Activated naive CD8-positive, alpha-beta T cell (primary cell): ENCODE results near the gene FAM168A.
"Not testable (repeated sequence)": the region's sequence is repeated elsewhere in the genome, so short reads cannot be mapped to it uniquely, and the experiment has no call there.

Experiments
- H3K27ac Mint-ChIP-seq: one replicate; pipeline ENCODE4 v1.8.0; 2021; ENCODE audit warnings: mixed read lengths
- H3K27me3 Mint-ChIP-seq: one replicate; pipeline ENCODE4 v1.8.0; 2021; ENCODE audit warnings: mixed read lengths
- H3K36me3 Mint-ChIP-seq: one replicate; pipeline ENCODE4 v1.8.0; 2021; ENCODE audit warnings: mixed read lengths
- H3K4me1 Mint-ChIP-seq: one replicate; pipeline ENCODE4 v1.8.0; 2021; ENCODE audit warnings: low read depth, mixed read lengths
- H3K4me3 Mint-ChIP-seq: one replicate; pipeline ENCODE4 v1.8.0; 2021; ENCODE audit warnings: mild to moderate bottlenecking, mixed read lengths
- H3K9me3 Mint-ChIP-seq: one replicate; pipeline ENCODE4 v1.8.0; 2021; ENCODE audit warnings: low read depth, mixed read lengths

Gene FAM168A

DNA sequence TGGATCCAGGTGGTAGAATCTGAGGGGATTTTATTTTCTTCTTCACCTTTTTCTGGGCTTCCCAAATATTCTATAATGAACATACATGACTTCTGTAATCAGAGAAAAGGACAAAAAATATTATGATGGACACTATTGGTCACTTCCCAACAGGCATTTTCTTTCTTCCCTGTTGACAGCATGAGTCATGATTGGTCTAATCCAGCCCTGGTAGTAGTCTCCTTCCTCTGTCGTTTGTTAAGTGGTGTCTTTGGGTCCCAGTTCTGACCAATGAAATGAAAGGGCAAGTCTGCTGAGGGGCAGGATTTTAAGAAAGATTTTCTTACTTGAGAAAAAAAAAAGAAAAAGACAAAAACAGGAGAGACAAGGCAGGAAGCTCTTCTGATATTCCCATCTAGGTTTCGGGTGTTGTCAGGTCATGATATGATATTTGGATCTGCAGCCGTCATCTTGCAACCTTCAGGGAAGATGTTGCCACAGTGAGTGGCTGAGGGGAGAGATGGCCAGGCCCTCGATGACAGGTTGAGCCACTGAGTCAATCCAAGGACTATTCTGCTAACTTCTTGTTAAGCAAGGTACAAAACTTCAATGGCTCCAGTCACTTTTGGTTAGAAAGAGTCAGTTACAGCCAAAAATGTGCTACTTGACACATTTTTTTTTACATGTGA lies 25.1 kb upstream of the FAM168A start:
- peaks cover 7% of the 10 kb centered on the region for H3K27me3 Mint-ChIP-seq
- H3K4me1 Mint-ChIP-seq = peaks cover 2% of the 10 kb centered on the region
- no peak overlapping the region for H3K4me3 Mint-ChIP-seq
- H3K9me3 Mint-ChIP-seq = no peaks in the 10 kb centered on the region
- no peaks in the 10 kb centered on the region for H3K36me3 Mint-ChIP-seq
- H3K27ac Mint-ChIP-seq = no peak overlapping the region

DNA sequence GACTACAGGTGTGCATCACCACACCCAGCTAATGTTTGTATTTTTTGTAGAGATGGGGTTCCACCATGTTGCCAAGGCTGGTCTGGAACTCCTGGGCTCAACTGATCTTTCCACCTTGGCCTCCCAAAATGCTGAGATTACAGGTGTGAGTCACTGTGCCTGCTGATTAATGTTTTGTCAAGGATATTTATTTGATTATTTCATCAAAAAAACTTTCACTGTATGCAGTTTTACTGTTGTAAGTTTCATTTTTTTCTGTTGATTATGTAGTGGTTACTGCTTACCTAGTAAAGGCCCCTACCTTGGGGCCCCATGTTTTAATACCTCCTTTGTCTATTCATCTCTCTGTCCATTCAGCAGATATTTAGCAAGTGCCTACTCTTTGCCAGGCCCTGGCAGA lies 16.7 kb upstream of the FAM168A start:
- no peak overlapping the region for H3K27ac Mint-ChIP-seq
- H3K27me3 Mint-ChIP-seq = peaks cover 2% of the 10 kb centered on the region
- H3K4me3 Mint-ChIP-seq = no peak overlapping the region
- H3K4me1 Mint-ChIP-seq = no peaks in the 10 kb centered on the region
- no peaks in the 10 kb centered on the region for H3K36me3 Mint-ChIP-seq
- no peaks in the 10 kb centered on the region for H3K9me3 Mint-ChIP-seq

DNA sequence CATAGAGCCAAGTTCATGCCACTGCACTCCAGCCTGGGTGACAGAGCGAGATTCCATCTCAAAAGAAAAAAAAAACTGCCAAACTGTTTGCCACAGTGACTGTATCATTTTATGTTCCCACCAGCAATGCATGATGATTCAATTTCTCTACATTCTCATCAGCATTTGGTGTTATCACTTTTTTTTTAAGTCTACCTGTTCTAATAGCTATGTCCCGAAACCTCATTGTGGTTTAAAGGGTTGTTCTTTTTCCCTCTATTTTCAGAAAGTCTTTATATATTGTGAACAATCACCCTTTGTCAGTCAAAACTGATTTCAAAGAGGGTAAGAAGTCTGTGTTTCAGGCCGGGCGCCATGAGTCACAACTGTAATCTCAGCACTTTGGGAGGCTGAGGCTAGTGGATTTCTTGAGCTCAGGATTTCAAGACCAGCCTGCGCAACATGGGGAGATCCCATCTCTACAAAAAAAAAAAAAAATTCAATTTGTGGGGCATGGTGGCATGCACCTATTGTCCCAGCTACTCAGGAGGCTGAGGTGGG lies 14.8 kb upstream of the FAM168A start:
- Mint-ChIP-seq H3K27ac (no peak overlapping the region), H3K4me3 (no peak overlapping the region), H3K27me3 (peaks cover 4% of the 10 kb centered on the region), H3K4me1 (no peaks in the 10 kb centered on the region), H3K36me3 (no peaks in the 10 kb centered on the region), H3K9me3 (no peaks in the 10 kb centered on the region)

DNA sequence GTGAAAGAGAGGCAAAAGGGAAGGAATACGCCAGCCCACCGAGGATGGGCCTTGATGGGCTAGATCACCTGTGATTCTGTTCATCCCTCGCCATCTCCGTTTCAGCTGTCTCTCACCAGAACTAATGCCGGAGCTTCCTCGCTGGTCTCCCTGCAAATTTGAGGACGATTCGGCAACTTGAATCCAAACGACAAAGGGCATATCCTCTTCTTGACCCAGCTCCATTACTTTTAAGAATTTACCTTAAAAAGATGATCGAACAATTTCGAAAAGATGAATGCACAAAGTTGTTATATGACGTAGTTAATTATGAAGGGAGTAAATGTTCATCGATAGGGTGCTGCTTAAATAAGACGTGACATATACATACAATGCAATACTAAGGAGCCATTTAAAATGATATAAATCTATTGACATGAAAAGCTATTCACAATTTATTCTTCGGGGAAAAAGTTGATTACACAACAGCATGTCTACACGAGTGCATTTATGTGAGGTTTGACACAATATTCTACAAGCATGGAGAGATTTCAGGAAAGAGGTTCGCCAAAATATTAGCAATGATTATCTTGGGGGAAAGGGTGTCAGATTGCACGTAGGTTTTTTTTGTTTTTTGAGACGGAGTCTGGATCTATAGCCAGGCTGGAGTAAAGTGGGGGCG lies 937 bp upstream of the FAM168A start:
- H3K27ac Mint-ChIP-seq = peak overlapping the region; percentile 84
- H3K4me1 Mint-ChIP-seq = peaks cover 34% of the 10 kb centered on the region
- H3K4me3 Mint-ChIP-seq = peak overlapping the region; percentile 96
- H3K36me3 Mint-ChIP-seq = no peaks in the 10 kb centered on the region
- no peaks in the 10 kb centered on the region for H3K9me3 Mint-ChIP-seq
- no peaks in the 10 kb centered on the region for H3K27me3 Mint-ChIP-seq

DNA sequence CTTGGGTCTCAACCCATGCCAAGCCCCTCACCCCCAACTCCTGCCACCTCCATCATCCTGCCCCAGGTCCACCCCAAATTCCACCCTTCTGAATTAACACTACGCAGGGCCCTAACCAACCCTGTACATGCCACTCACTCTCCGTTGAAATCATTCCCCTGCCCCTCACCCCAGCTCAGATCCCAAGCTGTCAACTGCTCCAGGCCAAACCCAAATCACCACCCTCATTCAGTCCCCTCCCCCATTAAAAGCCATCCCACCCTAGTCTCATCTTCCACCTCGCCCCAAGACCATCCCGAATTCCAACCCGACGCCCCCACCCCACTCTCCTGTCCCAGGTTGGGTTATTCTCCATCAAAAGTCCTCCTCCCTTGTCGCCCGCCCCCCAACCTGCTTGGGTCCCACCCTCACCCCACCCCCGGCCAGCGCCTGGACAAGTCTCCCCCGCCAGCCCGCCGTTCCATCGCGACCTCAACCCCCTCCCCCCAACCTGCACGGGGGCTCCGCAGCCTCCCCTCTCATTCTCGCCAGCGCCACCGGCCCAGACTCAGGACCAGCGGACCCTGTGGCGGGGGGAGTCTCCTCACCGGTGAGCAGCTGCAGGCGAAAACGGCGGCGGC lies 466 bp downstream of the FAM168A start:
- H3K27ac Mint-ChIP-seq = peak overlapping the region; percentile 64
- H3K4me3 Mint-ChIP-seq = peak overlapping the region; percentile 96

DNA sequence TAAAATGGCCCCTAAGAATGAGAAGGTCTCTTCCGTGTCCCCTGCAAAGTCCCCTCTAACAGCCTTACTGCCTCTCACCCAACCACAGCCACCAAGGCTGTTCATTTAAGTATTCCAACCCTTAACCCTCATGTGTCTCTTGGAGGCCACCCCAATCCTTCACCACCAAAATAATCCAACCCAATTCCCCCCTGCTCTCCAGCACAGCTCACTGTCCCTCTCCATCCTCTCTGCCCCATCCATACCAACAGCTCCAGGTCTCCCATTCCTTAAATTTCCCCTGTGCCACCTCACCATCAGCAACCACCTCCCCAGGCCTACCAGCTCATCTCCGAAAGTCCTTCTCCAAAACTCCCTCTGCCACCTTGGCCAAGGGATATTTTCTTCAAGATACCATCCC lies 1.4 kb downstream of the FAM168A start:
- H3K36me3 Mint-ChIP-seq = peaks cover 2% of the 10 kb centered on the region
- no peaks in the 10 kb centered on the region for H3K27me3 Mint-ChIP-seq
- H3K4me1 Mint-ChIP-seq = peaks cover 43% of the 10 kb centered on the region
- H3K4me3 Mint-ChIP-seq = peak overlapping the region; percentile 96
- H3K27ac Mint-ChIP-seq = no peak overlapping the region
- H3K9me3 Mint-ChIP-seq = no peaks in the 10 kb centered on the region

More for the DNA sequence above, 466 bp downstream of the FAM168A start:
- no peaks in the 10 kb centered on the region for H3K9me3 Mint-ChIP-seq
- H3K27me3 Mint-ChIP-seq = no peaks in the 10 kb centered on the region
- H3K4me1 Mint-ChIP-seq = peaks cover 38% of the 10 kb centered on the region
- H3K36me3 Mint-ChIP-seq = no peaks in the 10 kb centered on the region

DNA sequence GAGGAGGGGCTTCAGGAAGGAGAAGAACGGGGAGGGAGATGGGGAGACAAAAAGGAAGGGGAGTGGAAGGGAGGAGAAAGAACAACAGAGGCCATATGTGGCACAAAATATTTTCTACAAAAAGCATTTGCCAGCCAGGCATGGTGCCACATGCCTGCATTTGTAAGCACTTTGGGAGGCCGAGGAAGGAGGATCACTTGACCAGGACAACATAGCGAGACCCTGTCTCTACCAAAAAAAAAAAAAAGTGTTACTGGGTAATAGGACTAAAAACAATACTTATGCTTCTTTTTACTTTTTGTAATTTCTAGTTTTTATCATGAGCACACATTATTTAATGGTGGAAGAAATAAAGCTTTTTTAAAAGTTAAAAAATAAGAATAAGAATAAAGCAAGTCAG lies 5.3 kb downstream of the FAM168A start:
- Mint-ChIP-seq H3K9me3 (no peaks in the 10 kb centered on the region), H3K36me3 (peaks cover 2% of the 10 kb centered on the region), H3K4me1 (peaks cover 40% of the 10 kb centered on the region), H3K4me3 (no peak overlapping the region), H3K27ac (no peak overlapping the region), H3K27me3 (no peaks in the 10 kb centered on the region)

DNA sequence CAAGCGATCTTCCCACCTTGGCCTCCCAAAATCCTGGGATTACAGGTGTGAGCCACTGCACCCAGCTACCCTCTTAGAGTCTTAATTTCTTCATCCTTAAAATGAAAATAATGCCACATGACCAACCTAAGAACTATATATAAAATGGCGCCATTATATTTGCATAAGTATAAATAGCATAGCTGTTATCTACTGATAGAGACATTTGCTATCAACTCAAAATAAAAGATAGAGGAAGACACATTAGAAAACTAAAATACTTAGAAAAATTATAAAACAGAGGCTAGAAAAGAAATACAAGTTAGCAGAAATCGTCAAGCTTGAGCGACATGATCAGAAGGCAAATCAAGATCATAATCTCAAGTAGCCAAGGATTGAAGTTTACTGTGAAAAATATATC lies 6.2 kb downstream of the FAM168A start:
- peaks cover 34% of the 10 kb centered on the region for H3K4me1 Mint-ChIP-seq
- no peak overlapping the region for H3K27ac Mint-ChIP-seq
- no peaks in the 10 kb centered on the region for H3K9me3 Mint-ChIP-seq
- H3K36me3 Mint-ChIP-seq = peaks cover 2% of the 10 kb centered on the region
- no peak overlapping the region for H3K4me3 Mint-ChIP-seq
- H3K27me3 Mint-ChIP-seq = no peaks in the 10 kb centered on the region

DNA sequence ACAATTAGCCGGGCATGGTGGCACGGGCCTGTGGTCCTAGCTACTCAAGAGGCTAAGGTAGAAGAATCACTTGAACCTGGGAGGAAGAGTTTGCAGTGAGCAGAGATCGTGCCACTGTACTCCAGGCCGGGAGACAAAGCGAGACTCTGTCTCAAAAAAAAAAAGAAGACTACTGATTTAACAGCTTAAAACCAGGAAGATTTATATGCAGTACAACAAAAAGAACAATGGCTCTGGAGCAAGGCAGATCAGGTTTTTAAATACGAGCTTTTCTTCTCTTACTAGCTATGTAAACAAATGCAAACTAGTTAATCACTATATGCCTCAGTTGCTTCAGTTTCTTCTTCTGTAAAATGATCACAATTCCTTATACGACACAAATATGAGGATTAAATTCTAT lies 6.9 kb downstream of the FAM168A start:
- H3K27me3 Mint-ChIP-seq = no peaks in the 10 kb centered on the region
- peaks cover 32% of the 10 kb centered on the region for H3K4me1 Mint-ChIP-seq
- H3K9me3 Mint-ChIP-seq = no peaks in the 10 kb centered on the region
- no peak overlapping the region for H3K27ac Mint-ChIP-seq
- no peak overlapping the region for H3K4me3 Mint-ChIP-seq
- peaks cover 2% of the 10 kb centered on the region for H3K36me3 Mint-ChIP-seq

DNA sequence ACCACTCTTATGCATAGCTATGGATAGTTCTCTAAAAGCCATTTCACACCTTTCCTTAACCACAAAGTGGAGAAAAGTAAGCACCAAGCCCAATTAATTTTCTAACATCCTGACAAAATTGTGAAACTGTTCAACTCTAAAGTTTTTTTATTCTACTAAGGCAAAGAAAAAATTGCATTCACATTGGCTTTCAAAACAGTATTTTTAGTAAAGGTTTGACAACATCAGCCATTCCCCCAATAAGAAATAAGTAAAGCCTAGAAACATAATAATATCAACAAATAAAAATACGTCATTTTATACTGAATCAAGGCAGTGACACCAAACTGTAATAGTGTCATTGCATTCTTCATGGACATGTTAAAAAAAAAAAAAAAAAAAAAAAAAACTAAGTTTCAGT lies 11.1 kb downstream of the FAM168A start:
- Mint-ChIP-seq H3K4me1 (peaks cover 15% of the 10 kb centered on the region), H3K27ac (no peak overlapping the region), H3K36me3 (peaks cover 7% of the 10 kb centered on the region), H3K4me3 (no peak overlapping the region), H3K9me3 (no peaks in the 10 kb centered on the region), H3K27me3 (no peaks in the 10 kb centered on the region)

DNA sequence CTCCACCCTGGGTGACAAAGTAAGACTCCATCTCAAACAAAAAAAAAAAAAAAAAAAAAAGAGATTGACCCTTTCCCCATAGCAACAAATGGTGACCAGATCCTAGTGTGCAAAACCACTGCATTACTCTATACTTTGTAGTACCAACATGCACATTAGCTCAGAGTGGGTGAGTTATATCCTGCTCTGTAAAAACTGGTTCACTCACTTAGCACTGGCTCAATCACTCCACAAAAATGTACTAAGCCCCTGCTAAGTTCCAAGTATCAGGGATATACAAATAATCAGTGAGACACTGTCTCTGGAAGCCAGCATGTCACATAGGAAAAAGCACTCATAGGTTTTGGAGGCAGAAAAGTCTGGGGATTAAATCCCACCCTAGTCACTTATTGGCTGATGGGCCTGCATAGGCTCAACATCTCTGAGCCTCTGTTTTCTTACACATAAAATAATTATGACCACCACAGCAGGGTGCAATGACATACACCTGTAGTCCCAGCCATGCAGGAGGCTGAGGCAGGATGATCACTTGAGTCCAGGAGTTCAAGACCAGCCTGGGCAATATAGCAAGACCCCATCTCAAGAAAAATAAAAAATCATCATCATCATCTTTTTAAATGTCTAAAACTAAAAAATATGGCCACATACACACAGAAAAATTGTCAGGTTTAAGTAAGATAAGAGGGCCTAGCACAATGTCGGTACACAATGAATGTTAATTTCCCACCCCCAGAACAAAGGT lies 11.9 kb downstream of the FAM168A start:
- Mint-ChIP-seq H3K27ac (no peak overlapping the region), H3K9me3 (no peaks in the 10 kb centered on the region), H3K4me3 (no peak overlapping the region), H3K36me3 (peaks cover 5% of the 10 kb centered on the region), H3K4me1 (peaks cover 11% of the 10 kb centered on the region), H3K27me3 (no peaks in the 10 kb centered on the region)

DNA sequence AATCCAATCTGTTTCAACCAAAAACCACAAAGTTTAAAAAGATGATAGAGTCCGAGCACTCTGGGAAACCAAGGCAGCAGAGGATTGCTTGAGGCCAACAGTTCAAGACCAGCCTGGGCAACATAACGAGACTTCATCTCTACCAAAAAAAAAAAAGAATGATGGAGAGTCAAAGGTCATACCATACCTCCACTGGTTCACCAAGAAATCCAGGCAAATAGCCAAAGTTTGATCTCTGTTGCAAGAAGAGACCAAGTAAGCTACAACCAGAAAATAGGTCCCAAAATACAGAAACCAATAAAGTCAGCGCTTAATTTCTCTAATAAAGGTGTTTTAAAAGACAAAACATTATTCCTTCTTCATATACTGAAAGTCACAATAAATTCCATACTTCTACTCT lies 13.1 kb downstream of the FAM168A start:
- Mint-ChIP-seq H3K4me1 (peaks cover 13% of the 10 kb centered on the region), H3K36me3 (peaks cover 5% of the 10 kb centered on the region), H3K9me3 (no peaks in the 10 kb centered on the region), H3K27ac (no peak overlapping the region), H3K4me3 (no peak overlapping the region), H3K27me3 (no peaks in the 10 kb centered on the region)

DNA sequence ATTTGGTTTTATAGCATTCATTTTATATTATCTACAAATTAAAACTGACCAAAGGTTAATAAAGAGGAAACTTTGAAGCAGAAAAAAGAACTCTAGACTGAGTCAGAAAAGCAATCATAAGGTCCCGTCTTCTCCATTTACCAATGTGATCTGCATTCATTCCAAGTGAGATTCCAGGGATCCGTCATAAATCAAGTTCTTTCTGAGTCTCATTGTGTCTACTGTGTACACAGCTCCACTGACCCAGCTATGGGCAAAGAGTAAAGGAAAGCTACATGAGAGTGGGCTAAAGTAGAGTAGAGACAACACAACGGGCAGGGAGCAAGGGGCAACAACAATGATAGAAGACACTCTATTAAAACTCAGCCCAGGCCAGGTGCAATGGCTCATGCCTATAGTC lies 15.3 kb downstream of the FAM168A start:
- peaks cover 24% of the 10 kb centered on the region for H3K4me1 Mint-ChIP-seq
- H3K9me3 Mint-ChIP-seq = no peaks in the 10 kb centered on the region
- H3K27ac Mint-ChIP-seq = no peak overlapping the region
- no peaks in the 10 kb centered on the region for H3K27me3 Mint-ChIP-seq
- H3K36me3 Mint-ChIP-seq = peaks cover 5% of the 10 kb centered on the region
- no peak overlapping the region for H3K4me3 Mint-ChIP-seq

DNA sequence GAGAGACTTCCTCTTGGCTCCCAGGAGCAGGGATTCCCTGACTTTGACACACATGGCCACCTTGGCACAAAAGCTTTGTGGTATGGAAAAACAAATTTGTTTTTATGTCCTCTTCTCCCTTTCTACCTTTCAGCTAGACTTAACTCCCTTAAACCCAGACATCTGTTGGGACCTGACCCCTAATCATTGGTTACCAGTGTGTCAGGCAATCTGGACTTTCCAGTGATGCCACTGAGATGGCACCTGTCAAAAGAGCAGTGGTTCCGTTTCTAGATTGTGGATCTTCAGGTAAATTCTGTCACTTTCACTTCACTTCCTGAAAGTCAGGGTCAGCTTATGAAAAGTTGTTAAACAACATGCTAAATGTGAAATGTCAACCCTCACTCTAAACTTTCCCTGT lies 17.2 kb downstream of the FAM168A start:
- peaks cover 23% of the 10 kb centered on the region for H3K4me1 Mint-ChIP-seq
- not testable (repeated sequence) for H3K9me3 Mint-ChIP-seq, H3K4me3 Mint-ChIP-seq, H3K36me3 Mint-ChIP-seq, H3K27ac Mint-ChIP-seq, H3K27me3 Mint-ChIP-seq
